NCI-H460 (cell line): ENCODE data around the gene RPS10. TPM values are rescaled to one million over a fixed set of nuclear protein-coding genes. Genes with fewer than 3 reads are reported as not detected.
"Not testable (repeated sequence)": the region's sequence is repeated elsewhere in the genome, so short reads cannot be mapped to it uniquely, and the experiment has no call there.

Experiments
- DNase-seq: peaks from one replicate; pipeline ENCODE4 v3.0.0-alpha.2; 2016; ENCODE audit warnings: low read depth; ENCODE audit errors: extremely low read depth
- total RNA-seq: library from RNA; depleted of rRNA; stranded (reverse); fragments of >200 nt; shearing (Covaris generic); gene quantifications from 2 replicates; pipeline ENCODE4 v1.2.3, GENCODE V29; 2014; rRNA removed

Gene RPS10
- total RNA-seq, 1 experiment from 2014 or later = 2,094 TPM

GRCh38 chr6:34374508-34374907, 51.4 kb downstream of the RPS10 start:
- no peak for DNase-seq

GRCh38 chr6:34374069-34374468, 51.8 kb downstream of the RPS10 start:
- no peak for DNase-seq

DNA sequence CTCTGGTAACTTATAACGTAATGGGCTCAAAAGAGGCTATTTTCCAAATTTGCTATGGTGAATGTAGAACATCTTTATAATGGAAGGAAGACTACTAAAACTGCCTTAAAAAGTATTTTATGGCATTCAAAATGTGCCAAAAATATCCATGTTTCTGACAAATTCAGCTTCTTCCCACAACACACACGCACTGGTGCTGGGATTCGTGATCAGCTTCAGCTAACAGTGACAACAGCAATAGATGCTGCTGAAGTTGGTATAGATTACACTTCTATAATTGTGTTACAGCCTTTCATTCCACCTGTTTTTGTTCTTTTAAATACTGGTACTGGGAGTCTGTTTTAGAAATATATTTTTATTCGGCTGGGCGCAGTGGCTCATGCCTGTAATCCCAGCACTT, 52.4 kb downstream of the RPS10 start:
- no peak for DNase-seq

DNA sequence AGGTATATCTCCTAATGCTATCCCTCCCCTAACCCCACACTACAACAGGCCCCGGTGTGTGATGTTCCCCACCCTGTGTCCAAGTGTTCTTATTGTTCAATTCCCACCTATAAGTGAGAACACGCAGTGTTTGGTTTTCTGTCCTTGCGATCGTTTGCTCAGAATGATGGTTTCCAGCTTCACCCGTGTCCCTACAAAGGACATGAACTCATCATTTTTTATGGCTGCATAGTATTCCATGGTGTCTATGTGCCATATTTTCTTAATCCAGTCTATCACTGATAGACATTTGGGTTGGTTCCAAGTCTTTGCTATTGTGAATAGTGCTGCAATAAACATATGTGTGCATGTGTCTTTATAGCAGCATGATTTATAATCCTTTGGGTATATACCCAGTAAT, 54.0 kb downstream of the RPS10 start:
- DNase-seq = not testable (repeated sequence)

- DNase-seq = no peak
Measured at GRCh38 chr6:34370361-34370760, 55.5 kb downstream of the RPS10 start.

DNA sequence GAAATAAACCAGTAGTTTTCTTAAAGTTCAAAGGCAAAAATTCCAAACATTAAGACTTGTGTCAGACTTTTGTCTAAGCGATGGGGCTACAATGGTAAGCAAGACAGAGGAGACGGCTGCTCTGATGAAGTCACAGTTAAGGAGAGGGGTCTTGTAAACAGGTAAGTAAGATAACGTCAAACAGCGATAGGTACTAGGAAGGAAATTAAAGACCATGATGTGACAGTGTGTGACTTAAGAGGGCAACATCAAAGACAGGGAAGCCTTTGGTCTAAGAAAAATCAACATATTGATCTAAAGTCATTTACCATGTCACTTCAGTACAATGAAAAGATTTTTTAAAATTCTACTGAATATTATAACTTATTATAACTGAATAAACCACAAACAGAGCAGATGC, 56.5 kb downstream of the RPS10 start:
- DNase-seq = no peak

Other genes starting within 250 kb of the RPS10 start
- 211 and 242 TPM in 2 replicates for gene HMGA1, start 189.2 kb downstream of the RPS10 start, total RNA-seq
- 11.2 and 12.4 TPM in 2 replicates for gene SMIM29, start 177.1 kb downstream of the RPS10 start, total RNA-seq
- 15.8 and 18.5 TPM in 2 replicates for gene NUDT3, start 33.4 kb downstream of the RPS10 start, total RNA-seq
- 0.07 and 0.20 TPM in 2 replicates for gene PACSIN1, start 40.0 kb upstream of the RPS10 start, total RNA-seq
- not detected in 2 replicates for gene SPDEF, start 130.3 kb upstream of the RPS10 start, total RNA-seq